Endothelial cell (in vitro differentiated cells): ENCODE results near the gene PCA3. TPM values are rescaled to one million over a fixed set of nuclear protein-coding genes. Genes with fewer than 3 reads are reported as not detected.

Source experiments
- DNase-seq: peaks from one replicate; pipeline ENCODE4 v3.0.0; 2021; ENCODE audit warnings: low spot score
- H3K27ac Mint-ChIP-seq: one replicate; pipeline ENCODE4 v1.8.0; 2021; ENCODE audit warnings: mixed read lengths, inconsistent platforms; ENCODE audit not compliant: unreplicated experiment
- H3K27me3 Mint-ChIP-seq: one replicate; pipeline ENCODE4 v1.8.0; 2021; ENCODE audit warnings: mild to moderate bottlenecking, moderate library complexity, mixed read lengths, inconsistent platforms; ENCODE audit not compliant: unreplicated experiment
- H3K36me3 Mint-ChIP-seq: one replicate; pipeline ENCODE4 v1.8.0; 2021; ENCODE audit warnings: mild to moderate bottlenecking, low read depth, mixed read lengths, inconsistent platforms; ENCODE audit not compliant: unreplicated experiment
- H3K4me1 Mint-ChIP-seq: one replicate; pipeline ENCODE4 v1.8.0; 2021; ENCODE audit warnings: mild to moderate bottlenecking, mixed read lengths, inconsistent platforms; ENCODE audit not compliant: unreplicated experiment
- H3K4me3 Mint-ChIP-seq: one replicate; pipeline ENCODE4 v1.8.0; 2021; ENCODE audit warnings: mild to moderate bottlenecking, mixed read lengths, inconsistent platforms; ENCODE audit not compliant: unreplicated experiment
- H3K9me3 Mint-ChIP-seq: one replicate; pipeline ENCODE4 v1.8.0; 2021; ENCODE audit warnings: mixed read lengths, inconsistent platforms; ENCODE audit not compliant: unreplicated experiment
- CTCF ChIP-seq: fragments of 200-600 bp; sonication (generic); IDR thresholded peaks from one replicate; pipeline ENCODE4 v1.5.0; 2021; ENCODE audit warnings: antibody characterized with exemption; ENCODE audit not compliant: unreplicated experiment
- total RNA-seq: library from RNA; stranded (reverse); fragmentation: NEBNext Ultra II Directional; extraction: Animal tissue kit (Norgen Biotek cat#: 25700); gene quantifications from one replicate; pipeline ENCODE4 v1.2.1, GENCODE V29; 2021; ENCODE audit not compliant: unreplicated experiment

PCA3 gene
- total RNA-seq, 1 donor from 2014 or later: 0.62 TPM

GRCh38 chr9:76827296-76828080 lies 63.2 kb downstream of the PCA3 start:
- peaks cover 4% of the 10 kb centered on the region for H3K9me3 Mint-ChIP-seq
- TF ChIP-seq CTCF: no peak
- no peaks in the 10 kb centered on the region for H3K27me3 Mint-ChIP-seq
- no peak for DNase-seq
- no peak overlapping the region for H3K4me3 Mint-ChIP-seq
- H3K27ac Mint-ChIP-seq: no peak overlapping the region
- H3K4me1 Mint-ChIP-seq: no peaks in the 10 kb centered on the region
- H3K36me3 Mint-ChIP-seq: no peaks in the 10 kb centered on the region

- TF ChIP-seq CTCF: no peak
- H3K36me3 Mint-ChIP-seq: no peaks in the 10 kb centered on the region
- no peak overlapping the region for H3K27ac Mint-ChIP-seq
- no peaks in the 10 kb centered on the region for H3K4me1 Mint-ChIP-seq
- no peak overlapping the region for H3K4me3 Mint-ChIP-seq
- H3K27me3 Mint-ChIP-seq: no peaks in the 10 kb centered on the region
- no peak for DNase-seq
- peaks cover 4% of the 10 kb centered on the region for H3K9me3 Mint-ChIP-seq
These were observed 64.2 kb downstream of the PCA3 start for GRCh38 chr9:76828447-76828846.

- H3K4me1 Mint-ChIP-seq: no peaks in the 10 kb centered on the region
- no peaks in the 10 kb centered on the region for H3K9me3 Mint-ChIP-seq
- DNase-seq: no peak
- H3K4me3 Mint-ChIP-seq: no peak overlapping the region
- no peak overlapping the region for H3K27ac Mint-ChIP-seq
- H3K36me3 Mint-ChIP-seq: no peaks in the 10 kb centered on the region
- no peaks in the 10 kb centered on the region for H3K27me3 Mint-ChIP-seq
- no peak for TF ChIP-seq CTCF
These were observed 71.5 kb downstream of the PCA3 start for GRCh38 chr9:76835571-76836283.

Other genes starting within 250 kb of the PCA3 start
- gene PRUNE2, start 141.7 kb downstream of the PCA3 start, total RNA-seq: 6.7 TPM